Measurements from ENCODE around the gene MXD1.

DNA sequence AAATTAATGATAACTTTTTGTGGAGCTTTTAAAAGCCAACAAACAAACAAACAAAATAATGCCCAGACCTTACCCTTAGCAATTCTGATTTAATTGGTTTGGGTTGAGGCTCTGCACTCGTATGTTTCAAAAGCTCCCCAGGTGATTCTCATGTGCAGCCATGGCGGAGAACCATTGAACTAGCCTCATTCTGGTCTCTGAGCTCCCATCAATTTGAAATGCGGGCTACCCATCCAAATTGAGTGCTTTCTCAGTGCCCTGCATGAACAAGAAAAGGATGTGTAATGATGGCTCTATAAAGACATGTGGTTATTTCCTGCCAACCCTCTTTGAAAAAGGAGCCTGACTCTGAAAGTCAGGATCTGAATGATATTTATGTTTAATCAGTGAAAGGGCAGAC lies 8.2 kb downstream of the MXD1 start:
- TF ChIP-seq, protein P1, sequence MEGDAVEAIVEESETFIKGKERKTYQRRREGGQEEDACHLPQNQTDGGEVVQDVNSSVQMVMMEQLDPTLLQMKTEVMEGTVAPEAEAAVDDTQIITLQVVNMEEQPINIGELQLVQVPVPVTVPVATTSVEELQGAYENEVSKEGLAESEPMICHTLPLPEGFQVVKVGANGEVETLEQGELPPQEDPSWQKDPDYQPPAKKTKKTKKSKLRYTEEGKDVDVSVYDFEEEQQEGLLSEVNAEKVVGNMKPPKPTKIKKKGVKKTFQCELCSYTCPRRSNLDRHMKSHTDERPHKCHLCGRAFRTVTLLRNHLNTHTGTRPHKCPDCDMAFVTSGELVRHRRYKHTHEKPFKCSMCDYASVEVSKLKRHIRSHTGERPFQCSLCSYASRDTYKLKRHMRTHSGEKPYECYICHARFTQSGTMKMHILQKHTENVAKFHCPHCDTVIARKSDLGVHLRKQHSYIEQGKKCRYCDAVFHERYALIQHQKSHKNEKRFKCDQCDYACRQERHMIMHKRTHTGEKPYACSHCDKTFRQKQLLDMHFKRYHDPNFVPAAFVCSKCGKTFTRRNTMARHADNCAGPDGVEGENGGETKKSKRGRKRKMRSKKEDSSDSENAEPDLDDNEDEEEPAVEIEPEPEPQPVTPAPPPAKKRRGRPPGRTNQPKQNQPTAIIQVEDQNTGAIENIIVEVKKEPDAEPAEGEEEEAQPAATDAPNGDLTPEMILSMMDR (conservative IDR thresholded peaks at IDR 0.05): no peak
- no peak for TF ChIP-seq ZFX (IDR thresholded peaks at IDR 0.05)
